HepG2 (cell line): ENCODE data around the gene PLK3. TPM values are rescaled to one million over a fixed set of nuclear protein-coding genes. Genes with fewer than 3 reads are reported as not detected.

Experiments
- ATF7-NPFF ChIP-seq: sonication (generic); formaldehyde crosslinking; IDR thresholded peaks from 2 replicates; pipeline ENCODE4 v1.8.1; 2023; ENCODE audit warnings: mild to moderate bottlenecking, low read depth, missing genetic modification reagents, moderate library complexity
- CAMTA2 ChIP-seq: sonication (generic); formaldehyde crosslinking; IDR thresholded peaks from 2 replicates; pipeline ENCODE4 v1.4.0; 2020; ENCODE audit warnings: mild to moderate bottlenecking, missing genetic modification reagents, borderline replicate concordance
- CBX5 ChIP-seq: sonication (generic); formaldehyde crosslinking; IDR thresholded peaks from 2 replicates; pipeline ENCODE4 v1.4.0; 2020; ENCODE audit warnings: missing genetic modification reagents, borderline replicate concordance
- CHD4 ChIP-seq: fragments of 200-600 bp; sonication (generic); IDR thresholded peaks from 2 replicates; pipeline ENCODE4 v1.7.0; 2017; ENCODE audit warnings: mild to moderate bottlenecking, low read length, borderline replicate concordance
- EP300 ChIP-seq, 3 experiments: sonication (generic) in 1 of 3; formaldehyde crosslinking in 1 of 3; IDR thresholded peaks; 2 replicates each; pipeline versions ENCODE4 v1.5.1 to v1.6.1; 2011 to 2020; ENCODE audit warnings: low read depth in 2 of 3, low read length in 2 of 3, borderline replicate concordance in 1 of 3, improper control_type of control experiment in 1 of 3, mild to moderate bottlenecking in 1 of 3, missing genetic modification reagents in 1 of 3, moderate library complexity in 1 of 3
- HNF1B ChIP-seq: sonication (generic); formaldehyde crosslinking; IDR thresholded peaks from 2 replicates; pipeline ENCODE4 v1.5.1; 2020; ENCODE audit warnings: mild to moderate bottlenecking, moderate library complexity, missing genetic modification reagents
- HOXA7 ChIP-seq: sonication (generic); formaldehyde crosslinking; IDR thresholded peaks from 2 replicates; pipeline ENCODE4 v1.8.1; 2022; ENCODE audit warnings: mild to moderate bottlenecking, missing genetic modification reagents, moderate library complexity
- MAFF ChIP-seq: IDR thresholded peaks from 2 replicates; pipeline ENCODE4 v1.6.1; 2011; ENCODE audit warnings: low read depth, low read length, improper control_type of control experiment
- SIN3B ChIP-seq: fragments of 150-350 bp; IDR thresholded peaks from 2 replicates; pipeline ENCODE4 v1.6.1; 2014; ENCODE audit warnings: low read length
- SMAD1 ChIP-seq: sonication (generic); formaldehyde crosslinking; IDR thresholded peaks from 2 replicates; pipeline ENCODE4 v1.4.0; 2020; ENCODE audit warnings: missing genetic modification reagents, low read depth, mild to moderate bottlenecking, borderline replicate concordance
- SOX5 ChIP-seq: IDR thresholded peaks from 2 replicates; pipeline ENCODE4 v1.6.1; 2016; ENCODE audit warnings: borderline replicate concordance
- TEAD2 ChIP-seq: sonication (generic); formaldehyde crosslinking; IDR thresholded peaks from 2 replicates; pipeline ENCODE4 v1.9.0; 2021; ENCODE audit warnings: missing genetic modification reagents
- TFDP1 ChIP-seq: IDR thresholded peaks from 2 replicates; pipeline ENCODE4 v1.6.1; 2016; ENCODE audit warnings: missing compliant biosample characterization, missing genetic modification reagents, borderline replicate concordance
- TGIF2 ChIP-seq: IDR thresholded peaks from 2 replicates; pipeline ENCODE4 v1.6.1; 2016; ENCODE audit warnings: control low read depth, missing compliant biosample characterization
- UBTF ChIP-seq: sonication (generic); formaldehyde crosslinking; IDR thresholded peaks from 2 replicates; pipeline ENCODE4 v1.4.0; 2020; ENCODE audit warnings: mild to moderate bottlenecking, missing genetic modification reagents
- ZNF10 ChIP-seq: sonication (generic); formaldehyde crosslinking; IDR thresholded peaks from 2 replicates; pipeline ENCODE4 v1.4.0; 2020; ENCODE audit warnings: mild to moderate bottlenecking, low read depth, missing genetic modification reagents, borderline replicate concordance
- ZNF253 ChIP-seq: sonication (generic); formaldehyde crosslinking; IDR thresholded peaks from 2 replicates; pipeline ENCODE4 v1.8.0; 2022; ENCODE audit warnings: mild to moderate bottlenecking, missing genetic modification reagents, borderline replicate concordance
- ZNF382 ChIP-seq: sonication (generic); formaldehyde crosslinking; IDR thresholded peaks from 2 replicates; pipeline ENCODE4 v1.5.0; 2020; ENCODE audit warnings: missing genetic modification reagents, mild to moderate bottlenecking, borderline replicate concordance
- ZNF383 ChIP-seq: sonication (generic); formaldehyde crosslinking; IDR thresholded peaks from 2 replicates; pipeline ENCODE4 v1.4.0; 2020; ENCODE audit warnings: missing genetic modification reagents, mild to moderate bottlenecking, borderline replicate concordance
- ZNF614 ChIP-seq: IDR thresholded peaks from 2 replicates; pipeline ENCODE4 v1.6.1; 2018; ENCODE audit warnings: missing biosample characterization, missing genetic modification reagents, inconsistent platforms, borderline replicate concordance
- ZNF724P ChIP-seq: sonication (generic); formaldehyde crosslinking; IDR thresholded peaks from 2 replicates; pipeline ENCODE4 v1.8.0; 2022; ENCODE audit warnings: missing genetic modification reagents, borderline replicate concordance
- ZNF737 ChIP-seq: sonication (generic); formaldehyde crosslinking; IDR thresholded peaks from 2 replicates; pipeline ENCODE4 v1.5.0; 2020; ENCODE audit warnings: missing genetic modification reagents, mild to moderate bottlenecking, borderline replicate concordance
- ZNF792 ChIP-seq: IDR thresholded peaks from 2 replicates; pipeline ENCODE4 v1.6.1; 2016
- ZNF816 ChIP-seq: sonication (generic); formaldehyde crosslinking; IDR thresholded peaks from 2 replicates; pipeline ENCODE4 v1.8.0; 2022; ENCODE audit warnings: missing genetic modification reagents, mild to moderate bottlenecking, borderline replicate concordance
- ZSCAN9 ChIP-seq: IDR thresholded peaks from 2 replicates; pipeline ENCODE4 v1.6.1; 2016; ENCODE audit warnings: borderline replicate concordance
- polyA plus RNA-seq, 8 experiments: library from polyadenylated mRNA; depleted of rRNA in 3 of 8; stranded (reverse) in 7 of 8; unstranded in 1 of 8; fragments of >200 nt; fragmentation: Illumina TruSeq in 4 of 8; extraction: Trizol in 4 of 8; gene quantifications; 2 replicates each; pipeline versions ENCODE4 v1.2.1 to v1.2.3, GENCODE V29; 2011 to 2016; ENCODE audit warnings: low read depth in 4 of 8, missing spikeins in 1 of 8, mixed read lengths in 1 of 8; ENCODE audit not compliant: insufficient read depth in 1 of 8
- total RNA-seq, 5 experiments: library from RNA; depleted of rRNA; stranded (reverse); fragments of >200 nt; fragmentation: Illumina TruSeq; extraction: Trizol; gene quantifications; 2 replicates each; pipeline ENCODE4 v1.2.3, GENCODE V29; 2016; ENCODE audit warnings: low read depth in 1 of 5

The PLK3 gene
- total and polyA plus RNA-seq, 2 of the 13 experiments (the other 11 are each of a cell fraction or from before 2014, with no cell fraction given) = 9.8 to 16.9 TPM

DNA sequence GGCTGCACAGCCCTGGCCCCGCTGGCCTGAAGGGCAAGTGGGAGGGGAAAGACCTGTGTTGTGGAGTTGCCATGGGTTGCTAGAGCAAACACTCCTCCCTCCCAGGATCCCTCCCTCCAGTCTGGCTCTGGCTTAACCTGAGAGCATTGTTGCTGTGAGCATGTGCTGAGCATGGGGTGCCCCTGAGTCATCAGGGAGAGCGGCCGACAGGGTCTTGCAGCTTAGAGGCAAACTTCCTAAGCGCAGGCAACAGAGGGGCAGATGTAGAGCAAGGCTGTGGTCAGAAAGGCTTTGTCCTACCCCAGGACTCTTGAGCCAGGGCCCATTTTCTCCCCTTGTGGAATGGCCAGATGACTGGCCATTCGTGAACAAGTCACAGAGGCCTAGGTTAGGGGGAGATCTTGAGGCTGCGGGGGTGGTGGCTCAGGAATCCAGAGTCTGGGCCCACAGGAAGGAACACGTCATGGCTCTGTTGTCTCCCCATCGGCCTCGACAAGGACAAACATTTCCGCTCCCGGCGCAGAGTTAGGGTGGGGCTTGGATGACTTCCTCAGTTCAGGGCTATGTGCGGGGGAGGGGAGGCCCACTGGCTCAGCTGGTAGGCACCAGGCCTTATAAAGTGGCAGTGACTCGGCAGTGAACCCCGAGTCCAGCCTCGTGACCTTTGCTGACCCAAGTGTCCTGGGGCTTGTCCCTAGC lies 7.3 kb downstream of the PLK3 start (continued):
- peak; percentile 73; the same call in 1 of the 2 replicates for TF ChIP-seq ZNF614 (CRISPR knock-in tag)
- peak; percentile 71 to 92; a peak in 3 of 4 replicates for TF ChIP-seq EP300 (IDR thresholded peaks at IDR 0.05; ENCODE audit: low read depth in 2 of 2, low read length in 2 of 2)
- peak; percentile 57; the same call in 1 of the 2 replicates for TF ChIP-seq EP300 (CRISPR knock-in tag; IDR thresholded peaks at IDR 0.05; ENCODE audit: borderline replicate concordance)
- peak; percentile 35; the same call in 1 of the 2 replicates for TF ChIP-seq SIN3B
- TF ChIP-seq CHD4 = peak; percentile 54; the same call in 1 of the 2 replicates
- TF ChIP-seq ZSCAN9 = peak; percentile 91
- no peak for TF ChIP-seq CBX5 (CRISPR knock-in tag)
- TF ChIP-seq ZNF724P (CRISPR knock-in tag) = peak; percentile 74; the same call in 1 of the 2 replicates
- no peak for TF ChIP-seq TEAD2 (CRISPR knock-in tag)
- TF ChIP-seq ATF7-NPFF = peak; percentile 48
- TF ChIP-seq ZNF737 (CRISPR knock-in tag) = no peak
- TF ChIP-seq ZNF792 (CRISPR knock-in tag) = peak; percentile 76; the same call in 1 of the 2 replicates
- peak; percentile 96; the same call in 1 of the 2 replicates for TF ChIP-seq ZNF816 (CRISPR knock-in tag)
- no peak for TF ChIP-seq ZNF383 (CRISPR knock-in tag)
- peak; percentile 84 for TF ChIP-seq UBTF (CRISPR knock-in tag)
- peak; percentile 32 for TF ChIP-seq MAFF
- peak; percentile 95 for TF ChIP-seq HNF1B
- TF ChIP-seq SOX5 (CRISPR knock-in tag) = peak; percentile 82
- TF ChIP-seq TGIF2 (CRISPR knock-in tag) = peak; percentile 67
- TF ChIP-seq TFDP1 (CRISPR knock-in tag) = peak; percentile 83; the same call in 1 of the 2 replicates
- TF ChIP-seq ZNF253 = peak; percentile 72; the same call in 1 of the 2 replicates
- TF ChIP-seq HOXA7 (CRISPR knock-in tag) = no peak
- no peak for TF ChIP-seq ZNF382 (CRISPR knock-in tag)
- 0 out of 2 replicates have a peak, but pooled peaks have one; percentile 78 for TF ChIP-seq SMAD1 (CRISPR knock-in tag)
- TF ChIP-seq ZNF10 = no peak
- TF ChIP-seq CAMTA2 (CRISPR knock-in tag) = peak; percentile 33; the same call in 1 of the 2 replicates
